A549 (cell line): Measurements from ENCODE around the gene IMPG1. TPM values are rescaled to one million over a fixed set of nuclear protein-coding genes. Genes with fewer than 3 reads are reported as not detected.

Source experiments
- ATAC-seq, 2 experiments: fragments of 200-7000 bp in 1 of 2; fragments of >200 bp in 1 of 2; cut with Nextera tagmentation in 1 of 2; cut with Tn5 transposase in 1 of 2; 3 replicates each; pipeline versions ENCODE4 v1.8.0 to v1.9.1; 2018 to 2020; ENCODE audit warnings: mild to moderate bottlenecking in 1 of 2, moderate library complexity in 1 of 2
- CTCF ChIA-PET: fragments of 300-600 bp; sonication (Branson Sonifier 250); formaldehyde crosslinking; extraction: SDS; loops from one replicate; lab custom pipeline; 2021; ENCODE audit warnings: antibody characterized with exemption, inconsistent platforms; lab: Yijun Ruan, JAX
- POLR2A ChIA-PET: fragments of 350-600 bp; formaldehyde crosslinking; extraction: SDS; loops from one replicate; lab custom pipeline; 2021; ENCODE audit warnings: antibody characterized with exemption, inconsistent platforms; lab: Yijun Ruan, JAX
- DNase-seq, 2 experiments: peaks; one replicate each; pipeline versions ENCODE4 v3.0.0 to v3.0.0-alpha.2; 2011 to 2016; ENCODE audit warnings: low read depth in 1 of 2, low spot score in 1 of 2
- FAIRE-seq: peaks from 2 replicates; lab custom pipeline; 2011; peaks lifted over from hg19 to GRCh38; lab: Jason Lieb, UNC
- H3K27ac ChIP-seq, 2 experiments: fragments of >200 bp; sonication (Bioruptor Twin); formaldehyde crosslinking; 3 replicates each; pipeline ENCODE4 v1.5.1; 2016 to 2017
- H3K4me1 ChIP-seq: fragments of >200 bp; sonication (Bioruptor Twin); formaldehyde crosslinking; 3 replicates; pipeline ENCODE4 v1.6.1; 2016
- H3K4me2 ChIP-seq: fragments of >200 bp; sonication (Bioruptor Twin); formaldehyde crosslinking; 3 replicates; pipeline ENCODE4 v1.6.1; 2016
- H3K4me3 ChIP-seq: fragments of >200 bp; sonication (Bioruptor Twin); formaldehyde crosslinking; 3 replicates; pipeline ENCODE4 v1.5.1; 2016
- H3K9me3 ChIP-seq: fragments of >200 bp; sonication (Bioruptor Twin); formaldehyde crosslinking; 3 replicates; pipeline ENCODE4 v1.6.1; 2016
- BHLHE40 ChIP-seq: IDR thresholded peaks from 2 replicates; pipeline ENCODE4 v1.6.1; 2012; ENCODE audit warnings: low read depth, low read length, inconsistent platforms
- CBX2 ChIP-seq: fragments of 200-600 bp; sonication (generic); IDR thresholded peaks from 2 replicates; pipeline ENCODE4 v1.6.1; 2016; ENCODE audit warnings: low read depth, mild to moderate bottlenecking, borderline replicate concordance
- CBX8 ChIP-seq: fragments of 200-600 bp; sonication (generic); IDR thresholded peaks from 2 replicates; pipeline ENCODE4 v1.6.1; 2016
- CHD2 ChIP-seq: fragments of 150-350 bp; IDR thresholded peaks from 2 replicates; pipeline ENCODE4 v1.6.1; 2014; ENCODE audit warnings: low read length; ENCODE audit not compliant: partially characterized antibody
- CTCF ChIP-seq: fragments of >200 bp; sonication (Bioruptor Twin); formaldehyde crosslinking; IDR thresholded peaks from 3 replicates; pipeline ENCODE4 v1.5.1; 2016
- FOXS1 ChIP-seq: fragments of 250-450 bp; sonication (Bioruptor Pico); IDR thresholded peaks from 2 replicates; pipeline ENCODE4 v1.5.0; 2020; ENCODE audit warnings: mild to moderate bottlenecking, moderate library complexity
- HEYL ChIP-seq: fragments of 250-450 bp; sonication (Bioruptor Pico); IDR thresholded peaks from 2 replicates; pipeline ENCODE4 v1.8.0; 2021; ENCODE audit warnings: mild to moderate bottlenecking, moderate library complexity
- HOXB13 ChIP-seq: fragments of 250-450 bp; sonication (Bioruptor Pico); IDR thresholded peaks from 2 replicates; pipeline ENCODE4 v1.5.0; 2020; ENCODE audit warnings: low read depth, mild to moderate bottlenecking, moderate library complexity
- JUNB ChIP-seq: fragments of >200 bp; sonication (Bioruptor Twin); formaldehyde crosslinking; IDR thresholded peaks from 2 replicates; pipeline ENCODE4 v1.6.1; 2016
- KDM1A ChIP-seq: fragments of 200-600 bp; sonication (generic); IDR thresholded peaks from 2 replicates; pipeline ENCODE4 v1.6.1; 2016; ENCODE audit warnings: low read depth, mild to moderate bottlenecking
- MAZ ChIP-seq: fragments of 150-350 bp; IDR thresholded peaks from 2 replicates; pipeline ENCODE4 v1.6.1; 2014; ENCODE audit warnings: antibody characterized with exemption, low read depth, low read length, borderline replicate concordance
- NFE2L2 ChIP-seq: fragments of 150-350 bp; conservative IDR thresholded peaks from 2 replicates; pipeline ENCODE4 v1.6.1; 2014; ENCODE audit warnings: low read length
- NR3C1 ChIP-seq: fragments of >200 bp; sonication (Bioruptor Twin); formaldehyde crosslinking; IDR thresholded peaks from 3 replicates; pipeline ENCODE4 v1.6.1; 2017
- POLR2AphosphoS2 ChIP-seq: conservative IDR thresholded peaks from 2 replicates; pipeline ENCODE4 v1.6.1; 2012; ENCODE audit warnings: low read length, improper control_type of control experiment, inconsistent platforms
- RAD21 ChIP-seq, 2 experiments: fragments of >200 bp in 1 of 2; sonication (Bioruptor Twin) in 1 of 2; formaldehyde crosslinking in 1 of 2; IDR thresholded peaks in 1 of 2; conservative IDR thresholded peaks in 1 of 2; 2 replicates in 1 of 2; 3 replicates in 1 of 2; pipeline ENCODE4 v1.6.1; 2012 to 2018; ENCODE audit warnings: inconsistent platforms in 1 of 2
- RCOR1 ChIP-seq: fragments of 150-350 bp; IDR thresholded peaks from 2 replicates; pipeline ENCODE4 v1.6.1; 2014; ENCODE audit warnings: antibody characterized with exemption, low read length, low read depth
- RFX5 ChIP-seq: fragments of 450-650 bp; IDR thresholded peaks from 2 replicates; pipeline ENCODE4 v1.7.1; 2014; ENCODE audit warnings: antibody characterized with exemption, mild to moderate bottlenecking, moderate library complexity
- RNF2 ChIP-seq: fragments of 200-600 bp; sonication (generic); IDR thresholded peaks from 2 replicates; pipeline ENCODE4 v1.6.1; 2016; ENCODE audit warnings: low read depth, mild to moderate bottlenecking, antibody characterized with exemption, moderate library complexity, borderline replicate concordance
- SREBF2 ChIP-seq: fragments of 450-650 bp; IDR thresholded peaks from 2 replicates; pipeline ENCODE4 v1.6.1; 2014; ENCODE audit warnings: mild to moderate bottlenecking, moderate library complexity
- TP53 ChIP-seq: fragments of 250-450 bp; sonication (Bioruptor Pico); IDR thresholded peaks from 2 replicates; pipeline ENCODE4 v1.5.0; 2021; ENCODE audit warnings: mild to moderate bottlenecking, moderate library complexity
- USF2 ChIP-seq: fragments of 450-650 bp; IDR thresholded peaks from 2 replicates; pipeline ENCODE4 v1.6.1; 2014; ENCODE audit warnings: antibody characterized with exemption
- ZC3H11A ChIP-seq: fragments of 450-650 bp; IDR thresholded peaks from 2 replicates; pipeline ENCODE4 v1.6.1; 2014; ENCODE audit warnings: antibody characterized with exemption, mild to moderate bottlenecking
- ZSCAN20 ChIP-seq: fragments of 250-450 bp; sonication (Bioruptor Pico); IDR thresholded peaks from 2 replicates; pipeline ENCODE4 v1.8.0; 2022; ENCODE audit warnings: mild to moderate bottlenecking, moderate library complexity
- WGBS: methylation state at CpG from one replicate; pipeline ENCODE4 v1.1.6; 2017; ENCODE audit errors: missing lambda C conversion rate; 5-methylcytosine and 5-hydroxymethylcytosine counted together
- polyA plus RNA-seq, 4 experiments: library from polyadenylated mRNA; depleted of rRNA in 3 of 4; stranded (reverse); fragments of >200 nt; fragmentation: RNase III in 1 of 4; extraction: RNeasy Plus Mini Kit Qiagen cat#74134 plus additional on column Dnase treatment in 1 of 4; gene quantifications; 2 replicates in 3 of 4; 3 replicates in 1 of 4; pipeline ENCODE4 v1.2.3, GENCODE V29; 2011 to 2017
- TF ChIP-seq, protein P1 (sequence below): IDR thresholded peaks from 2 replicates; pipeline ENCODE4 v1.6.1; 2012
- TF ChIP-seq, protein P2 (sequence below): fragments of 250-450 bp; sonication (Bioruptor Pico); IDR thresholded peaks from 2 replicates; pipeline ENCODE4 v1.5.0; 2020; ENCODE audit warnings: low read depth, mild to moderate bottlenecking, moderate library complexity
- TF ChIP-seq, protein P3 (sequence below): fragments of 200-600 bp; sonication (generic); IDR thresholded peaks from 2 replicates; pipeline ENCODE4 v1.6.1; 2016; ENCODE audit warnings: antibody characterized with exemption, mild to moderate bottlenecking, moderate library complexity

IMPG1 gene
- polyA plus RNA-seq, 2 of the 4 experiments (the other 2 are of a cell fraction) = not detected

GRCh38 chr6:75986935-75987334, 85.5 kb downstream of the IMPG1 start:
- POLR2A ChIA-PET = no interaction called here
- 24% methylated on average over 3 of the region's 3 CpGs for WGBS
- CTCF ChIA-PET = no interaction called here
- H3K9me3 ChIP-seq = no peaks in the 10 kb centered on the region
- FAIRE-seq (no peak), ATAC-seq (no peak), DNase-seq (no peak)
- TF ChIP-seq HEYL (CRISPR knock-in tag) (no peak), FOXS1 (CRISPR knock-in tag) (no peak), NR3C1 (no peak), USF2 (no peak), RAD21 (conservative IDR thresholded peaks at IDR 0.05 in 1 of 2, IDR thresholded peaks at IDR 0.05 in 1 of 2) (no peak)
- TF ChIP-seq, protein P1, sequence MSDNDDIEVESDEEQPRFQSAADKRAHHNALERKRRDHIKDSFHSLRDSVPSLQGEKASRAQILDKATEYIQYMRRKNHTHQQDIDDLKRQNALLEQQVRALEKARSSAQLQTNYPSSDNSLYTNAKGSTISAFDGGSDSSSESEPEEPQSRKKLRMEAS = no peak
- TF ChIP-seq, protein P2, sequence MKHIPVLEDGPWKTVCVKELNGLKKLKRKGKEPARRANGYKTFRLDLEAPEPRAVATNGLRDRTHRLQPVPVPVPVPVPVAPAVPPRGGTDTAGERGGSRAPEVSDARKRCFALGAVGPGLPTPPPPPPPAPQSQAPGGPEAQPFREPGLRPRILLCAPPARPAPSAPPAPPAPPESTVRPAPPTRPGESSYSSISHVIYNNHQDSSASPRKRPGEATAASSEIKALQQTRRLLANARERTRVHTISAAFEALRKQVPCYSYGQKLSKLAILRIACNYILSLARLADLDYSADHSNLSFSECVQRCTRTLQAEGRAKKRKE (CRISPR knock-in tag) = no peak
- no peak overlapping the region for H3K4me2 ChIP-seq
- H3K27ac ChIP-seq = no peak overlapping the region
- no peaks in the 10 kb centered on the region for H3K4me1 ChIP-seq
- H3K4me3 ChIP-seq = no peak overlapping the region

DNA sequence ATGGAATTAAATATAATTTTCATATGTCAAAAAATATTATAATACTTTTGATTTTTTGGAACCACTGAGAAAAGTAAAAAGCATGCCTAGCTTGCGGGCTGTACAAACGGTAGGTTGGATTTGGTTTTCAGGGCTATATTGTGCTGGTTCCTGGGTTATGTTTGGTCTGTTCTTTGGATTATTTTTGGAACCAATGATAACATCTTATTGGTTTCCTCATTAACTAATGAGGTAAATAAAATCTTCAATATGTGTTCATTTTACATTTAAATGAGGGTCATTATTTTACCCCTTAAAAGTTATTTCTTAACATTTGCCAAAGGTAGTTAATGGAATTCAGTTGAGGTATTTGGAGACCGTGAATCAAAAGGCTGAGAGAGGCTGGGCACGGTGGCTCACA, 96.6 kb downstream of the IMPG1 start:
- H3K4me1 ChIP-seq = no peaks in the 10 kb centered on the region
- no peaks in the 10 kb centered on the region for H3K9me3 ChIP-seq
- WGBS = 52% methylated on average over 4 of the region's 4 CpGs
- FAIRE-seq (no peak), ATAC-seq (no peak), DNase-seq (no peak)
- ChIA-PET POLR2A (no interaction called here), CTCF (no interaction called here)
- H3K4me3 ChIP-seq = no peak overlapping the region
- H3K27ac ChIP-seq = no peak overlapping the region
- H3K4me2 ChIP-seq = no peak overlapping the region
- TF ChIP-seq CBX8 (no peak), ZSCAN20 (CRISPR knock-in tag) (no peak), MAZ (no peak), CHD2 (no peak), SREBF2 (no peak), RCOR1 (no peak)

DNA sequence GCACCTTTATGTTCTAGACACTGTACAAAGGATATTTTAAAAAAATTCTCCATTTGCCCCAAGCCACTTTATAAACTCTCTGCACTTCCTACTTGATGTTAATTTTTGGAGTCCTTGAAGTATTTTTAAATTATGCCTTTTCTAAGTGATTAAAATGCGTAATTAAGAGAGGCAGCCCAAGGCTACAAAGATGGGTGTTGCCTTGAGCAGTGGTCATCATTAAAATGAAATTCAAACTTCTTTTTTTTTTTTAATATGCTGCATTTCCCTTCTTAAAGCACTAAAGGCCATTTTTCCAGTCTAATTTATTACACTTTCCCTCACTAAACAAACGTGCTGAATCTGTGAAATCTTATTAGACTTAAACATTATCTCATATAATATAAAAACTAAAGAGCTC, 102.4 kb downstream of the IMPG1 start:
- Histone ChIP-seq H3K27ac (no peak overlapping the region), H3K4me3 (no peak overlapping the region), H3K9me3 (no peaks in the 10 kb centered on the region)
- WGBS = 45% methylated on average over 2 of the region's 2 CpGs
- POLR2A ChIA-PET = no interaction called here
- FAIRE-seq (no peak), ATAC-seq (no peak)
- CTCF ChIA-PET = no interaction called here
- TF ChIP-seq JUNB = no peak
- TF ChIP-seq, protein P3, sequence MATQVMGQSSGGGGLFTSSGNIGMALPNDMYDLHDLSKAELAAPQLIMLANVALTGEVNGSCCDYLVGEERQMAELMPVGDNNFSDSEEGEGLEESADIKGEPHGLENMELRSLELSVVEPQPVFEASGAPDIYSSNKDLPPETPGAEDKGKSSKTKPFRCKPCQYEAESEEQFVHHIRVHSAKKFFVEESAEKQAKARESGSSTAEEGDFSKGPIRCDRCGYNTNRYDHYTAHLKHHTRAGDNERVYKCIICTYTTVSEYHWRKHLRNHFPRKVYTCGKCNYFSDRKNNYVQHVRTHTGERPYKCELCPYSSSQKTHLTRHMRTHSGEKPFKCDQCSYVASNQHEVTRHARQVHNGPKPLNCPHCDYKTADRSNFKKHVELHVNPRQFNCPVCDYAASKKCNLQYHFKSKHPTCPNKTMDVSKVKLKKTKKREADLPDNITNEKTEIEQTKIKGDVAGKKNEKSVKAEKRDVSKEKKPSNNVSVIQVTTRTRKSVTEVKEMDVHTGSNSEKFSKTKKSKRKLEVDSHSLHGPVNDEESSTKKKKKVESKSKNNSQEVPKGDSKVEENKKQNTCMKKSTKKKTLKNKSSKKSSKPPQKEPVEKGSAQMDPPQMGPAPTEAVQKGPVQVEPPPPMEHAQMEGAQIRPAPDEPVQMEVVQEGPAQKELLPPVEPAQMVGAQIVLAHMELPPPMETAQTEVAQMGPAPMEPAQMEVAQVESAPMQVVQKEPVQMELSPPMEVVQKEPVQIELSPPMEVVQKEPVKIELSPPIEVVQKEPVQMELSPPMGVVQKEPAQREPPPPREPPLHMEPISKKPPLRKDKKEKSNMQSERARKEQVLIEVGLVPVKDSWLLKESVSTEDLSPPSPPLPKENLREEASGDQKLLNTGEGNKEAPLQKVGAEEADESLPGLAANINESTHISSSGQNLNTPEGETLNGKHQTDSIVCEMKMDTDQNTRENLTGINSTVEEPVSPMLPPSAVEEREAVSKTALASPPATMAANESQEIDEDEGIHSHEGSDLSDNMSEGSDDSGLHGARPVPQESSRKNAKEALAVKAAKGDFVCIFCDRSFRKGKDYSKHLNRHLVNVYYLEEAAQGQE = no peak
- no peak for TF ChIP-seq RNF2
- TF ChIP-seq, protein P2 (CRISPR knock-in tag) = no peak
- no peak for TF ChIP-seq CTCF
- no peak for TF ChIP-seq ZC3H11A
- TF ChIP-seq NFE2L2 = no peak
- no peak for TF ChIP-seq TP53 (CRISPR knock-in tag)
- TF ChIP-seq HOXB13 (CRISPR knock-in tag) = no peak
- no peak for TF ChIP-seq USF2
- no peak for TF ChIP-seq KDM1A
- no peak for TF ChIP-seq CBX2
- TF ChIP-seq RFX5 = no peak
- TF ChIP-seq POLR2AphosphoS2 = no peak
- TF ChIP-seq BHLHE40 = no peak
- no peak for TF ChIP-seq CBX8
- TF ChIP-seq, all 56 proteins: peak for 0
- no peak overlapping the region for H3K4me2 ChIP-seq
- no peak for DNase-seq
- no peaks in the 10 kb centered on the region for H3K4me1 ChIP-seq
